HL-60 (cell line): Measurements from ENCODE around the gene PUM2.

ENCODE experiments used
- GABPA ChIP-seq: IDR thresholded peaks from 2 replicates; pipeline ENCODE4 v1.6.1; 2012; ENCODE audit warnings: low read depth
- TF ChIP-seq, protein P1 (sequence below): IDR thresholded peaks from one replicate; pipeline ENCODE4 v1.5.1; 2011; ENCODE audit warnings: low read length, control low read depth, inconsistent platforms; ENCODE audit not compliant: insufficient read depth

DNA sequence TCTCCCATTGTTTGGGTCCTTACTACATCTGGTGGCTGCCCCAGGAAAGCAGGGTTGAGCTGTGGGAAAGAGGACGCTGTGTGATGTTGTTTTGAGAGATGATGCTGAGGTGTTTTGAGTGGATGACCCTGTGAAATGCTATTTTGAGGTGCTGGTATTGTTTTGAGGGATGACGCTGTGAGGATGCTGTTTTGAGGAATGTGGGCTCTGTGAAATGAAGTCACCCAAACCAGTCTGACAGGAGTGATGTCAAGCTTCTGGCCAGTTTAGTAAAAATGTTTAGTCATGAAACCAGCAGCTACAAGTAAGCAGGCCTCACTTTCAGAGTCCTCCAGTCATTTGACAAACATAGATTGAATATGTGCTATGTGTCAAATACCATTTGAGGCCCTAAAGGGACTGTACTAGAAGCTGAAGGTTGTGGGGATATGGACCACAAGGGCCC, 16.1 kb upstream of the PUM2 start:
- TF ChIP-seq, protein P1, sequence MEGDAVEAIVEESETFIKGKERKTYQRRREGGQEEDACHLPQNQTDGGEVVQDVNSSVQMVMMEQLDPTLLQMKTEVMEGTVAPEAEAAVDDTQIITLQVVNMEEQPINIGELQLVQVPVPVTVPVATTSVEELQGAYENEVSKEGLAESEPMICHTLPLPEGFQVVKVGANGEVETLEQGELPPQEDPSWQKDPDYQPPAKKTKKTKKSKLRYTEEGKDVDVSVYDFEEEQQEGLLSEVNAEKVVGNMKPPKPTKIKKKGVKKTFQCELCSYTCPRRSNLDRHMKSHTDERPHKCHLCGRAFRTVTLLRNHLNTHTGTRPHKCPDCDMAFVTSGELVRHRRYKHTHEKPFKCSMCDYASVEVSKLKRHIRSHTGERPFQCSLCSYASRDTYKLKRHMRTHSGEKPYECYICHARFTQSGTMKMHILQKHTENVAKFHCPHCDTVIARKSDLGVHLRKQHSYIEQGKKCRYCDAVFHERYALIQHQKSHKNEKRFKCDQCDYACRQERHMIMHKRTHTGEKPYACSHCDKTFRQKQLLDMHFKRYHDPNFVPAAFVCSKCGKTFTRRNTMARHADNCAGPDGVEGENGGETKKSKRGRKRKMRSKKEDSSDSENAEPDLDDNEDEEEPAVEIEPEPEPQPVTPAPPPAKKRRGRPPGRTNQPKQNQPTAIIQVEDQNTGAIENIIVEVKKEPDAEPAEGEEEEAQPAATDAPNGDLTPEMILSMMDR: no peak
- no peak for TF ChIP-seq GABPA
